Jurkat, Clone E6-1 (cell line): ENCODE data around the gene NRGN. TPM values are rescaled to one million over a fixed set of nuclear protein-coding genes. Genes with fewer than 3 reads are reported as not detected.

Source experiments
- DNase-seq: peaks from one replicate; pipeline ENCODE4 v3.0.0-alpha.2; 2011; ENCODE audit warnings: low read depth, low spot score
- H3K4me3 ChIP-seq: 2 replicates; pipeline ENCODE4 v1.5.1; 2011; ENCODE audit warnings: mild to moderate bottlenecking, low read length, control low read depth, moderate library complexity
- polyA plus RNA-seq: library from polyadenylated mRNA; unstranded; fragments of >200 nt; gene quantifications from one replicate; pipeline ENCODE4 v1.2.1, GENCODE V29; 2012; ENCODE audit warnings: missing spikeins; ENCODE audit not compliant: insufficient read length, insufficient read depth

The NRGN gene
- polyA plus RNA-seq = 19.5 TPM

- H3K4me3 ChIP-seq = peak within 1 kb of the TSS; percentile 55
- peak; percentile 70 for DNase-seq
Observed at GRCh38 chr11:124739479-124740276, at the start of gene NRGN. TSS of gene NRGN (plus strand) at chr11:124739942. CDS start at chr11:124740085, 143 bp downstream.

DNA sequence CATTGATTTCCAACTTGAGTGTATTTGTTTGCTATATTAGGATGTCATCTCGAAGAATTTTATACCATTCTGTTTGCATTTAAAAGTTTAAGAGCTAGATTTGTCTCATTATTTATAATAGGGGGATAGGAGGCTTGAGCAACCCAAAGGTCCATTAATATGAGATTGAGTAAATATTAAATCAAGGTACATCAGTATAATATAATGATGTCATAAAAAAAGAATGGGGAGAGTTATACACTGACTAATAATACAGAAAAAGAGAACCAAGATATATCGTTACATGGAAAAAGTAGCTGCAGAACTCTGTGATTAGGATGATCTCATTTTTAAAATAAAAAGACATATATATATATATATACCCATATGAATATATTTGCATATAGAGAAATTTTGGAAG lies 46.6 kb upstream of the NRGN start:
- no peak overlapping the region for H3K4me3 ChIP-seq
- no peak for DNase-seq

DNA sequence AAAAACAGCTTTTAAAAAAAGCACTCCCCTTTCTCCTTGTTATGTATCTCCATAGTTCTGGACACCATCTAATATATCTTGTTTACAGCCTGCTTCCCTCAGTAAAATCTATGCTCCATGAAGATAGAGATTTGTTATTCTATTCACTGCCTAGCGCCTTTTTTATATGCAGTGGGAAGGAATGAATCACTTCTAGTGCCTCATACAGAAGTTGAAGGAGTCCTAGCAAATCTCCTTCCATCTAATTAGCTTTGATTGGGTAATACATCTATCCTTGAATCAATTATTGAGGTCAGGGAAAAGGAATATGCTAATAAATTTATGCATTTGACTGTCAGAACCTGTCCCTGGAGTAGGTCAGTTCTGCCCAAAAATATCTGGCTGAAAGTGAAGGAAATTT lies 40.2 kb upstream of the NRGN start:
- no peak overlapping the region for H3K4me3 ChIP-seq
- DNase-seq = no peak

DNA sequence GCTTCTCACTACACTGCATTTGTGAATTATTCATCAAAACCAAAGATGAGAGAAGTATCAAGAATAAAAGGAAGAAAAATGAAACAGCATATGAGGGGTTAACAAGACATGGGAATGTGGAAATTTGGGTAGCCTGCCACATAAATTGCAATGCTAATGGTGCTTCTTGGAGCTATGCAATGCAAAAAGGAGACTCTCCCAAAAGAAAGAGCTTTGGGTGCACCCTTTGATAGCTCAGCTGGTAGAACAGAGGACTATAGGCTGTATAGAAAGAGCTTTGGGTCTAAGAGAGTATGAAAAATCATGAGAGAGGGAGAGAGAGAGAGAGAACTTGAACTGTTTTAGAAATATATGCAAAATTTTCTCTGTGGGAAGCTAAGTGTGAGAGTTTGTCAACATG lies 39.7 kb upstream of the NRGN start:
- no peak overlapping the region for H3K4me3 ChIP-seq
- DNase-seq = no peak

DNA sequence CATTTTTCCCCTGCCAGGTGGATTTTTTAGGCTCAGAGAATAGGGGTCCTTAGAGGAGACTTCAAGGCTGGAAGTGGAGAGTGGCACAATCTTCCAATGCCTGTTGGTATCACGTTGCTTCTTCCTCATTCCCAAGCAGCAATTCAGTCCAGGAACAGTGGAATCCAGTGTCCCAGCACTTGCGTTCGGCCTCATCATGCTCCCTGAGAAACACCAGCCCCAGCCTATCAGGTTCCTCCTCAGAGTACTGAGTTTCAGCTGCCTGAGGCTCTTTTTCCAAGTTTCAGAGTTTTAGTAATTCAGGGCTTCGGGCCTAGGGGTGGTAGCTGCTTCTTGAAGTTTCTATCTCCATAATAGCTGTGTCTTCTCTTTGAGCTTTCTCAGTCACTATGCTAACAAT lies 31.9 kb upstream of the NRGN start:
- no peak for DNase-seq
- H3K4me3 ChIP-seq = no peak overlapping the region

- no peak for DNase-seq
- no peak overlapping the region for H3K4me3 ChIP-seq
Observed at GRCh38 chr11:124712392-124712791, 27.4 kb upstream of the NRGN start.

GRCh38 chr11:124716591-124716990 lies 23.2 kb upstream of the NRGN start:
- DNase-seq = no peak
- H3K4me3 ChIP-seq = no peak overlapping the region

- H3K4me3 ChIP-seq = no peak overlapping the region
- DNase-seq = no peak
Observed at GRCh38 chr11:124717421-124717785, 22.3 kb upstream of the NRGN start.

DNA sequence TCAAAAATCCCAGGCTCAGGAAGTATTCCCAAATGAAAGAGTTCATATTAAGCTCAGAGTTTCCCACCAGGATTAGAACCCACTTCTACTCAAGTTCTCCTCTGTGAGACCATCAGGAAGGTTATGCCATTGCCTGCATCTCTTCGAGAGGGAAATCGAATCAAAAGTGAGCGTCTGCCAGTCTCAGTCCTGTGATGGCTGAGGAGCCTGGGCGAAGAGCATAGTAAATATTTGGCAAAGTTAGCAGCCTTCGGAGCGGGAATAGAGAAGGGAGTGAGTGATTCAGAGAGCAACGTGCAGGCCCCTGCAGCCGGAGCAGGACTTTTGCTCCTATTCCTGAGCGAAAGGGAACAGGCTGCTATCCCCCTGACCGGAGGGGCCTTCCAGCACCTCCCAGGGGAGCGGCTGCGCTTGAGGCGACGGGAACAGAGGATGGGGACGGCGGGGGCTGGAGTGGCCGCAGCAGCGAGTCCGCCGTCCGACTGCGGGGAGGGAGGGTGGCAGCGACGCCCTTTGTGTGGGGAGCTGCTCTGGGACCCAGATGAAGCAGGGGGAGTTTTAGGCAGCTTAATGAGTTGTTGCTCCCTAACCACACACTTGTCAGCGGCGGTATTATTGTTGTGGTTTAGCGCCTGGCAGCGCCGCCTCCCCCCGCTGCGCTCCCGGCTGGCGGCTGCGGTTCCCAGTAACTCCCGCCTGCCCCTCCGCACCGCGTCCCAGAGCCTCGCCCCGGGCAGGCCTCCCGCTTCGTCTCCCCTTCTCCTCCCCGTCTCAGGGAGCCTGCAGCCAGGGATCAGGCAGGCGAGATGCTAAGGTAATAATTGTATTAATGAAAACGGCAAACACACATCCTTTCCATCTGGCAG lies 21.7 kb upstream of the NRGN start:
- H3K4me3 ChIP-seq = no peak overlapping the region
- peak; percentile 56 for DNase-seq

DNA sequence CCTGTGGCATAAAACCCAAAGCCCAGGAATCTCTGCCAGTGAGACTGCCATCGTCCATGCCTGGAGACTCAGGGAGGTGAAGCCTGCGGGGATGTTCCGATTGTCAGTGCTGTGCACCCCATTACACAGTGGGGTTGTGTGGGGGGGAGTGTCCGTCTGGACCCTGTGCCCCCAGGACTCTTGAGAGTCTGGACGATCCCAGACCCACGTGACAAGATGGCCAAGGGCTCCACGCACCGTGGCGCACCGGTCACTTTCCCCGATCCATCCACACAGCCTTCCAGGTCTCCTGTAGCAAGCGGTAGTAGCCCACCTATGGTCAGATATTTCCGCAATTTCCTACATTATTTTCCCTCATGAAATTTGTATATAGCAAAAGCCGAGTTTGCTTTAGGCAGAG lies 20.9 kb upstream of the NRGN start:
- no peak for DNase-seq
- no peak overlapping the region for H3K4me3 ChIP-seq

- no peak overlapping the region for H3K4me3 ChIP-seq
- no peak for DNase-seq
Observed at GRCh38 chr11:124719534-124719933, 20.2 kb upstream of the NRGN start.

- H3K4me3 ChIP-seq = no peak overlapping the region
Observed at GRCh38 chr11:124722176-124722575, 17.6 kb upstream of the NRGN start.

DNA sequence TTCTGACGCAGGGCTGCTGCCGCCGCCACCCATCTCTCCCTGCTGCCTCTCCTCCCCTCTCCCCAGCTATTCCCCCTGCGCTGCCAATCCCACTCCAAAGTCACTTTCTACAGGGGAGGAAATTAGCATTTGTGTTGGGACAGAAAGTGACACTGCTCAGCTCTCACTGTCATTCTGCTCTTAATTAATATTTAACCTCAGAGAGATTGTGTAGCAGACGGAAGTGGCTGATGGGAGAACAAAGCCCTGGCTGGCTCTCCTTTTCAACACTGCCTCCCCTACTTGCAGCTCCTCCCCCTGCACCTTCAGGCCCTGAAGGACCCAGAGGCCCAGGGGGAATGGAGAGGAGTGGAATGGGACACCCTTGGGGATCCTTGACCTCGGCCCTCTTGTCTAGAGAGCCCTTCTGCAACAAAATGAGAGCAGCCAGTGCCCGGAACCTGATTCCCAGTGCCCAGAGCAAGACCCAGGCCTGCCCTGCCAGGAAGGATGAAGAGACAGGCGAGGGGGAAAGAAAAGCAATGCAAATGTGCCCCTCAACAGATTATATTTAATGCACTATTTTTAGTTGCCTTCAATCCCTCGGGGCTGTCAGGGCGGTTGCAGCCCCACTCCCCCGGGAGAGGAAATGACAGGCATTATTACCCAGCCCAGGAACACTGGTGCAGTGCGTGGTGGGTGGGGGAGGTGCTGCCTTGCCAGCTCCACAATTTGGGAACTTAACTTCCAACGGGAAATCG lies 14.6 kb upstream of the NRGN start:
- DNase-seq = peak; percentile 29
- H3K4me3 ChIP-seq = no peak overlapping the region

More at GRCh38 chr11:124722176-124722575, 17.6 kb upstream of the NRGN start:
- no peak for DNase-seq

- DNase-seq = no peak
- no peak overlapping the region for H3K4me3 ChIP-seq
Observed at GRCh38 chr11:124725719-124726105, 14.0 kb upstream of the NRGN start.

DNA sequence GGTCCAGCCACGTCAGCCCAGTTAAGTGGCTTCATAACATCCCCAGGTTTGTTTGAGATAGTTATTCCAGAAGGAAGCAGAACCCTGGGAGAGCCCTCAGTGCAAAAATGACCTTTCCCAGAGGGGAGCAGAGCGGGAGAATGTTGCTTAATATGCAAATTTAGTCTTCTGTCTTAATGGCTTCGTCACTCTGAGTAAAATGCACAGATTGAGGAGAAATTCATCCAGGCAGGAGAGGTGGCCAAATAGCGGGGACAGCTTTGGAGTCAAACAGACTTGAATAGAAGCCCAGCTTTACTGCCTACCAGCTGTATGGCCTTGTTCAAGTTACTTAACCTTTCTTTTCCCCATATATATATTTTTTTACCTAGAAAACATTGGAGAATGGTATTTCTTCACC lies 12.3 kb upstream of the NRGN start:
- DNase-seq = no peak
- H3K4me3 ChIP-seq = no peak overlapping the region

- no peak for DNase-seq
- H3K4me3 ChIP-seq = no peak overlapping the region
Observed at GRCh38 chr11:124728134-124728533, 11.6 kb upstream of the NRGN start.

DNA sequence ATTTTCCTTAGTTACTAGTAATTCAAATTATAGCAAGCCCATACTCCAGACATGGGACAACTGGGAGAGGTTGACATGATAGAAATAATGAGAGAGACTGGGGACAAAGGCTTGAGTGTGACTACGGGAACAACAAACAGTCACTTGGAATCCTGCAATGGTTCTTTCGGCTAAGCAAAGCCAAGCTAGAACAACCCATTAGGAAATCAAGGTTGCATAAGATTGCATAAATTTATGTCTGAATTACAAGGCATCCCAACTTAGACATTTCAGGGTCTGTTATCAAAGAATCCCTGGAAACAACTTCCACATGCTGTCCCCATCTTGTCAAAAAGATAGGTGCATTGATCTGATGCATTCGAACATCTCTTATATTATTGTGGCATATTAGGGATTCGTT lies 10.2 kb upstream of the NRGN start:
- DNase-seq = no peak
- no peak overlapping the region for H3K4me3 ChIP-seq

- no peak overlapping the region for H3K4me3 ChIP-seq
- DNase-seq = no peak
Observed at GRCh38 chr11:124732230-124732629, 7.5 kb upstream of the NRGN start.

DNA sequence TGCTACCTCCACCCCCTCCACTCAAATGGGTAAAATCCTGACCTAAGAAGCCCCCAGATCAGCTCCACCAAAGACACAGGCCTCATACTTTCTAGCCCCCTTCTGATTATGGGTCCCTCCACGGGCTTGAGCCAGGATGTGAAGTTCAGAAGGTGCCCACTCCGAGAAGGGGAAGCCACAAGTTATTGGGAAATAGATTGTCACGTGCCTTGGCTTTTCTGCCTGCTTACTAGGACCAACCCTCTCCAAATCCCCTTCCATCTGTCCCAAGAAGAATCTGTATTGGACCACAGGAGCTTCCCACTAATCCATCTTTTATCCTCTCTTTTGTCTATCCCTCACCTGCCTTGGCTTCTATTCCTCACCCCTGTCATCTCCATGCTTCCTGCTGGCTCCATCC lies 3.0 kb upstream of the NRGN start:
- no peak overlapping the region for H3K4me3 ChIP-seq
- no peak for DNase-seq
